Esophagus muscularis mucosa (tissue), 2 donors: ENCODE results near the gene GBA3.

Experiments
- POLR2A ChIP-seq: fragments of 450-650 bp; IDR thresholded peaks from one replicate; pipeline ENCODE4 v1.6.1; 2017; ENCODE audit warnings: antibody characterized with exemption, moderate library complexity, mild to moderate bottlenecking, low read depth
- POLR2AphosphoS5 ChIP-seq, 2 donors: sonication (generic); formaldehyde crosslinking; IDR thresholded peaks; one replicate each; pipeline ENCODE4 v1.6.1; 2017; ENCODE audit warnings: antibody characterized with exemption in 2 of 2

DNA sequence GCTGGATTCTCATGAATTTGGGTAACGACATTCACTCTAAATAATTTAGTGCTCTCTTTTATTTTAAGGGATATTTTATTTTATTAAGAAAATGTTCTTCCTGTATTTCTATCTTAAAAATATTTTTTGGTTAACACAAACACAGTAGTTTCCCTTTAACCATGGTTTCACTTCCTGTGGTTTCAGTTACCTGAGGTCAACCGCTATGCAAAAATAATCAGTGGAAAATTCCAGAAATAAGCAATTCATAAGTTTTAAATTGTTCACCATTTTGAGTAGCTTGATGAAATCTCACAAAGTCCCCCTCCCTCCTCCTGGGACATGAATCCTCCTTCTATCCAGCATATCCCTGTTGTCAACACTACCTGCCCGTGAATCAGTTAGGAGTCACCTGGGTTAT is 71.4 kb downstream of the GBA3 start:
- TF ChIP-seq POLR2A (no peak), POLR2AphosphoS5 (IDR thresholded peaks at IDR 0.05) (no peak)
